HG03025 (cell line): Measurements from ENCODE around the gene SDHC.
"Not testable (repeated sequence)": the region's sequence is repeated elsewhere in the genome, so short reads cannot be mapped to it uniquely, and the experiment has no call there.

ENCODE experiments used
- ATAC-seq: cut with Tn5 transposase; IDR thresholded peaks from one replicate; pipeline ENCODE4 v1.9.1; 2021; ENCODE audit warnings: mild to moderate bottlenecking, moderate library complexity; ENCODE audit not compliant: unreplicated experiment, low FRiP score

SDHC gene

DNA sequence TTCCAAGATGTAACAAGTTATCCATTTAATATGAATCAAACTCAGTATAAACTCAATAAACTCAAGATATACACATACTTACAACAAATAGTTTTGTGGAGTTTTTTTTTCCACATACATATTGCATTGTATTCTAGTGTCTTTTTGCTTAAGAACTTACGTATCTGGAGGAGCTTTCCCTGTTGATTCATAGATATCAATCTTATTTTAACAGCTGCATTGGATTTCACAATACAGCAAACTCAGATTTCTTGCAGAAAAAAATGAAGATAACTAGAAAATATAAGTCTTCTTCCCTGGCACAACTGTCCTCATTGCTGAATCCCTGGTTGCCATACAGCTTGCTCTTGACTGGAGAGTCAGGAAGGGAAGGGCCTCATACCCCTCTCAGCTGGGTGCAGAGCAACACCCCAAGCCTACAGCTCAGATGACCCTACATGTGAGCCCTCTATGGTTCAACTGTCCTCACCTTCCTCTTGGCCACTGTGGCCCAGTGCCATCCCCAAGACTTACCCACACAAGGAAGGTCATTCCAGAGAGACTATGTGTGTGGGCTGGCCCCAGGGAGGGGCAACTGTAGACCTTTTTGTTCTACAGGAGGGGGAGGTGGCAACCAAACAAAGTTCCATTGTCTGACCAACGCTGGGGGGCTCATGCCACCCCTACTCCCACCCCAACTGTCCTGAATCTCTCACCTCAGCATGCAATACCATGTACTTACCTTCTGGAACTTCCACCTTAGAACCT, 6.1 kb upstream of the SDHC start:
- ATAC-seq, result no peak

DNA sequence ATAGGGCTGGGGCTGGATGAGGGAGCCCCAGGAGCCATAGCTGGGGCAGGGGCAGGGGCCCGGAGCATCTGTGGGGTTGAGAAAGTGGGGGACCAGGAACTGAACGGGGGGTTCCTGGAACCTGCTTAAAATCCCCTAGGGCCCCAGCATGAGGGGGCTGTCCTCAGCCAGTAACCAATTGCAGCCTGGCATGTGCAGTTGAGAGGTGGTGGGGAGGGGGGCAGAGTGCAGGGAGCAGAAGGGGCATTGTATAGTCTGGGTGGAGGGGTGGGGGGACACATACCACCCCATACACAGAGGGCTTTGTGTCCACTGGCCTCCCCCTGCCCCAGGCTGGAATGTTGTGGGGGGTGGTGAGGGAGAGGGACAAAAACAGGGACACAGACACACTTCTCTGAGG, 4.3 kb upstream of the SDHC start, which contains the start of gene MPZ:
Gene MPZ, minus strand, starts transcription at position 101 of the 400 bp plus-strand sequence. Its CDS starts 63 bp downstream, at position 38.
- ATAC-seq, result no peak

DNA sequence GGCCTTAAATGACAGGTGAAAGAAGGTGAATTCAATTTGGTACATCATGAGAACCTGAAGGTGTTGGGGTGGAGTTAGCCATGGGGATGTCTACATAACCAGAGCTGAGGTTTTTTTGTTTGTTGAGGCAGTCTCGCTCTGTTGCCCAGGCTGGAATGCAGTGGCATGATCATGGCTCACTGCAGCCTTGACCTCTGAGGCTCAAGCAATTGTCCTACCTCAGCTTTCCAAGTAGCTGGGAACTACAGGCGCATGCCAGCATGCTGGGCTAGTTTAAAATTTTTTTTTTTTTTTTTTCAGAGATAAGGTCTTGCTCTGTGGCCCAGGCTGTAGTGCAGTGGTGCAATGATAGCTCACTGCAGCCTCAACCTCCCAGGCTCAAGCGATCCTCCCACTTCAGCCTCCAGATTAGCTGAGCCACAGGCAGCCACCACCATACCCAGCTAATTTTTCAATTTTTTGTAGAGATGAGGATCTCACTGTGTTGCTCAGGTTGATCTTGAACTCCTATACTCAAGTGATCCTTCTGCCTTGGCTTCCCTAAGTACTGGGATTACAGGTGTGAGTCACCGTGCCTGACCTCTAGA, 2.5 kb upstream of the SDHC start:
- ATAC-seq, result no peak

DNA sequence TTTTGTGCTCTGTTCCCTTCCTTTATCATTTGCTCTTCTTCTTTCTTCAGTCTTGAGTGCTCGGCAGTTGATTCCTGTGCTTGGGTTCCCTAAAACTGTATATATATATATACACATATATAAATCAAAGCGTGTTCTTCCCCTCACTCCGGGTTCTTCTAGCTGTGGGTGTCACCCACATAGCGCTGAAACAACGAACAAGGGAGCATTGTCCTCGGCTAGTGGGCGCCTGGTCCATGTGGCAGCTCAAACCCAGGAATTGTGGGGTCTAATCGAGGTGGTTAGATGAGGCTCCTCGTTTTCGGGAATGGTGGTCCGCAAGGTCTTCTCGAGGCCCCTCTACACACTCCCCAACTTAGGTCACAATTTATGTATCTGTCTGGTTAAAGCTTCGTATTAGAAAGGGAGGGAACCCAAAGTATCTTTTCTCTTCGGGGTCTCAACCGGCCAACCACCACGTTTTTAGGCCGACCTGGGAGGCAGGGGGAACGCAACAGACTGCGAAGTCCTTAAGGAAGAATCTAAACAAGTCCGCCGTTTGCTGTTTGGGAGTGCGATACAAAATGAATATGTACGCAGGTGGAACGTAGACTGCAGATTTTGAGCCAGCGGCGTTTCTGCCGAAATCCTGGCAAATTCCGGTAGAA, 504 bp upstream of the SDHC start:
- ATAC-seq, result no peak

DNA sequence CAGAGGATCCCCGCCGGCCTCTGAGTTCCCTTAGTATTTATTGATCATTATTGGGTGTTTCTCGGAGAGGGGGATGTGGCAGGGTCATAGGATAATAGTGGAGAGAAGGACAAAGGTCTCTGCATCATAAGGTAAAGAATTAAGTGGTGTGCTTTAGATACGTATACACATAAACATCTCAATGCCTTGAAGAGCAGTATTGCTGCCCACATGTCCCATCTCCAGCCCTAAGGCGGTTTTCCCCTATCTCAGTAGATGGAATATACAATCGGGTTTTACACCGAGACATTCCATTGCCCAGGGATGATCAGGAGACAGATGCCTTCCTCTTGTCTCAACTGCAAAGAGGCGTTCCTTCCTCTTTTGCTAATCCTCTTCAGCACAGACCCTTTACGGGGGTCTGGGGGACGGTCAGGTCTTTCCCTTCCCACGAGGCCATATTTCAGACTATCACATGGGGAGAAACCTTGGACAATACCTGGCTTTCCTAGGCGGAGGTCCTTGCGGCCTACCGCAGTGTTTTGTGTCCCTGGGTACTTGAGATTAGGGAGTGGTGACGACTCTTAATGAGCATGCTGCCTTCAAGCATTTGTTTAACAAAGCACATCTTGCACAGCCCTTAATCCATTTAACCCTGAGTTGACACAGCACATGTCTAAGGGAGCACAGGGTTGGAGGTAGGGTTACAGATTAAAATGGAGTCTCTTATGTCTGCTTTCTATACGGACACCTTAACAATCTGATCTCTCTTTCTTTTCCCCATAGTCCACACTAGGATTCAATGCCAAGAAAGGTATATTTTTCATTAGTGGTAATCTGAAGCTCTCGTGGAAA, 1.9 kb downstream of the SDHC start:
- ATAC-seq, result not testable (repeated sequence)

DNA sequence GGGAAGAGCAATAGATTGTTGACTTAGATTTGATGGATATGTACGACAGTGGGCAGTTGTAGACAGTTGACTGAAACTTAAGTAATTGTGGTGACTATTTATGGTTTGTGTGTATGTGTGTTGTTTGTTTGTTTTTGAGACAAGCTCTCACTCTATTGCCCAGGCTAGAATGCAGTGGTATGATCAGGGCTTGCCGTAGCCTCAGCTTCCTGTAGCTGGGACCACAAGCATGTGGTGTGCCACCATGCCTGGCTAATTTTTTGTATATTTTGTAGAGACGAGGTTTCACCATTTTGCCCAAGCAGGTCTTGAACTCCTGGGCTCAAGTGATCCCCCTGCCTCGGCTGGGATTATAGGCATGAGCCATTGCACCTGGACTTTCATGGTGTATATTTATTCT, 9.8 kb downstream of the SDHC start:
- ATAC-seq, result no peak

DNA sequence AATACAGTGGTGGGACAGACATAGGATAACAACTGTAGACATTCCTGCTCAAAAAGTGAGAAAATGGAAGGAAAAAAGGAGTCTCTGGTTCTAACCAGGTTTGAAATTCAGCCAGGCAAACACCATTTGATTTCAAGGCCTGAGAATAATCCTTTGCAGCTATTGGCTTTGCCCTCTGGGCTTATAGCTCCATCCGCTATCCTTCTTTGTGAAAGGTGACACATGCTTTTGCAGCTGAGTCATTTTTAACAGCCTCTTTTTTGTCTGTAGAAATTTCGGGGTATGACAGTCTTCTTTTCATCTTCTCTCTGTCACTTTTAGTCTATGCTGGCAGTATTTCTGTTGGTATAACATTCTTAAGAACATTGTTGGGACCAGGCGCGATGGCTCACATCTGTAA, 16.2 kb downstream of the SDHC start:
- no peak for ATAC-seq

DNA sequence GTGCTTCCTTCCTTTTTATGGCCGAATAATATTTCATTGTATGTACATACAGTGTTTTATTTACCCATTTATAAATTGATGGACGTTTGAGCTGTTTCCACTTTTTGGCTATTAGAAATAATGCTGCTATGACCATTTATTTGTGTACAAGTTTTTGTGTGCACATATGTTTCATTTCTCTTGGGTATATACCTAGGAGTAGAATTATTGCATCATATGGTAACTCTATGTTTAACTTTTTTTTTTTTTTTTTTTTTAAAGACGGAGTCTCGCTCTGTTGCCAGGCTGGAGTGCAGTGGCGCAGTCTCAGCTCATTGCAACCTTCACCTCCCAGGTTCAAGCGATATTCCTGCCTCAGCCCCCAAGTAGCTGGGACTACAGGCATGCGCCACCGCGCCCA, 19.0 kb downstream of the SDHC start:
- ATAC-seq, result no peak

DNA sequence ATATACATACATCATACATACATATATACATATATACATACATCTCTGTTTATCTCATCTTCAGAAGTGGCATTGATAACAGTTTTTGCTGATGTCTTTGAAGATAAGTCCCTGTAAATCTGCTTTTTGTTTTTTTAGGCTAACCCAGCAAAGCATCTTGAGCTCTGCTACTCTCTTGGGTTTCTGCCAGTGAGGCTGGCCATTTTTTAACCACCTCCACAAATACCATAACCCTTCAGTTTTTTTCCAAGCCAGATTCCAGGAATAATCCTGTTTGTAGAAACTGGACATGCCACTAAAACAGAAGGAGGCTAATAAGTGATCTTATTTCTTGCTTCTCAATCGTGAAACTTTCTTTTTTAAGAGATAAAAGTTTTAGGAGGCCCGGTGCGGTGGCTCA, 21.6 kb downstream of the SDHC start:
- no peak for ATAC-seq

DNA sequence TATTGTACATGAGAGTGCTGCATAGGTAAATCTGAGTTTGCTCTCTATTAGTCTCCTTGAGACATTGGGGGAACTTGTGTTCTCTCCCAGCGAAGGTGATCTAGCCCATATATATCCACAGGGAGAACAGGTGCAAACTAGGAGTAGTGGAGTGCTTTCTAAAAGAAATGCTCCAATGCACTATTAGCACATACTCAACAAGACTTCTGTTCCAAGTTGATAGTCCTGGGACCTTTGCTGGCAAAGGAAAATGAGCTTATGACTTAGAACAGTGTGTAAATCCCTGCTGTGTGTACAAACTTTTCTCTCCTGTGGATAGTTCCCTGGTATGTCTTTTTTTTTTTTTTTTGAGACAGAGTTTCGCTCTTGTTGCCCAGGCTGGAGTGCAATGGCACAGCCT, 28.0 kb downstream of the SDHC start:
- no peak for ATAC-seq

DNA sequence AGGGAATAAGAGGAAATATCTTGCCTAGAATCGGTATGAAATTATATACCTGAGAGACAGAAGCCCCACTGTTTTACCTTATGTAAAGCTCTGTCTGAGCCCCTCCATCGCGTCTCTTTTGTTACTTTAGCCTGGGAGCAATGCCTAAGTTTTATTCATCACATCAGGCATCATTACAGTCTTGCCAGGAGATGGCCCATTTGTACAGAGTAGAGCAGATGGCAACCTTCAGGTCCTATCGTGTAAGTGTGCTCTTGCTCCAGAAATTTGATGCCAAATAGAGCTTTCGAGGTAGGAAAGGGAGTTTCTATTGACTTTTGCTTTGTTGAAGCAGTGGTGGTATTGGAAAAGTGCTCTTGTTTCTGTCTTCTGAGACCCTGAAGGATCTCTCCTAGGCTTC, 28.6 kb downstream of the SDHC start:
- no peak for ATAC-seq

DNA sequence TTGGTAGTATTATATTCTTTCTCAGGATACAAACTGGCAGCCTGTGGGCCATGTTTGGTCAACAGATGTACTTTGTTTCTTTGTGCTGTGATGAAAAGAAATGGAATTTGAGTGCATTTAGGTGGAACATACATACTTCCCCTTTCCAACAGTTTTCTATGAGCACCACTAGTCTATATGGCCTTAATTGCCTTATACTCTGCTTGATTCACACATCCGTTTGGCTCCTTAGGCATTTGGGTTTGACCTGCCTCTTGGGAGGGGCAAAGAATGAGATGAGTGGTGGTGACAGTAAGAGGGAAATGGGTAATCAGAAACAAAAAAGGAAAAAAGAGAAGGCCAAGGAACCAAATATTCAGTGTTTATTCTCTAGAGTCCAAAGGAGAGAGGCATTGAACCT, 36.5 kb downstream of the SDHC start:
- ATAC-seq, result no peak

DNA sequence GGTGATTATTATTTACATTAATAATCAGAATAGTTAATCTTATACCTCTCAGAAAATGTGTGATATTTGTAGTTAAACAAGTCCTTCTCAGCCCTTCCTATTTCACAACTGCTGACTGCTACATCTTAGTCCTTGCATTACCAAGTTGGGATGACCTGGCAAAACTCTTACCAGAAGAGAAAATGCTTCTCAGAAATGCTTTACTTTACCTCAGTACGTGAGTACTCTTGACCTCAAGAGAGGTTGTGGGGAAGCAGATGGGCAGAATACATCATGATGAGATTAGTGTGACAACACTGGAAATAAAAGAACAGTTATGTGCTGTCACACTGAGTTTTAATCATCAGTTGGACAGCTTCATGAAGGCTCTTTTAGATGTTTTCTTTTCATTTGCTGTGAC, 37.3 kb downstream of the SDHC start:
- no peak for ATAC-seq

DNA sequence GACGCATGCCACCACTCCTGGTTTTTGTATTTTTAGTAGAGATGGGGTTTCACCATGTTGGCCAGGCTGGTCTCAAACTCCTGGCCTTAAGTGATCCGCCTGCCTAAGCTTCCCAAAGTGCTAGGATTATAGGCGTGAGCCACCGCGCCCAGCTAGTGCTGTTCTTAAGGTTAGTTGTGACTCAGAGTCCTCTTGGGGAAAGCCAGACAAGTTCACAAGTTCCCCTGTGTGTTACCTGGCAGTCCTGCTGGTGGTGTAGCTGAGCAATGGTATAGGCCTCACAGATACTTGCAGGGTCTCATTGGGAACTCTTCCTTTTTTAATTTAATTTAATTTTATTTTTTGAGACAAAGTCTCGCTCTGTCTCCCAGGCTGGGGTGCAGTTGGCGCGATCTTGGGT, 42.9 kb downstream of the SDHC start:
- no peak for ATAC-seq

DNA sequence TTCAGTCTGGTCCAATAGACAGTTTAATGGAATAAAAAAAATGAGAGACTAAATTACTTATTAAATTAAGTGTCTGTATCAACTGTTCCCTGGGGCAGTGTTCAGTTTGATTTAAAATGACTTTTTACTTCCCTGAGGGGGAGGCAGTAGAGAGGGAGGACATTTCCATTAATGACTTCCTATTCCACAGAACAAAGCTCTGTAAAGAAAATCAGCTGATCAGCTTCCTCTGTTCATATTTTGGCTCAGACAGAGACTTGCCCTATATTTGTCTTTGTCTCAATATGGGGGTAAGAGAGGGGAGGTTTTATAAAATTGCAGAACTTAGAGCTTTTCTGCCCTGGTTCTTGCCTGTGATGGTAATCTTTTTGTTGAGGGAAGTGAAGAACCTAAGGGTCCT, 45.1 kb downstream of the SDHC start:
- no peak for ATAC-seq

DNA sequence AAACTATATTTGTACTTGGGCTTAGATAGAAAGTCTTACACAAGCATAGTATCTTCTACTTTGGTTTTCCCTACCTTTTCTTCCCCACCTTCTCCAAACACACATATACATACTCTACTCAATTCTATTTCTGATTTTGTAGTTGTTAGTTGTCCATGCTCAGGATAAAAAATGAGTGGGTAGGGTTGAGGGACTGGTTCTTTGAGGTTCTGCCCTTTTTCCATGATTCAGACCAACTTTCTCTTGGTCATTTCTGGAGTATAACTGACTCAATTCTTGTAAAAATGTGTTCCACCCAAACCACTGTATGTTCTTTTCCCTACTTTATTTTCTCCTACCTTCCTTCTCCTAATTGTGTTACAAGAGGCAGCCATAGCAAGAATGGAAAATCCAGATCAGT, 50.2 kb downstream of the SDHC start:
- no peak for ATAC-seq

DNA sequence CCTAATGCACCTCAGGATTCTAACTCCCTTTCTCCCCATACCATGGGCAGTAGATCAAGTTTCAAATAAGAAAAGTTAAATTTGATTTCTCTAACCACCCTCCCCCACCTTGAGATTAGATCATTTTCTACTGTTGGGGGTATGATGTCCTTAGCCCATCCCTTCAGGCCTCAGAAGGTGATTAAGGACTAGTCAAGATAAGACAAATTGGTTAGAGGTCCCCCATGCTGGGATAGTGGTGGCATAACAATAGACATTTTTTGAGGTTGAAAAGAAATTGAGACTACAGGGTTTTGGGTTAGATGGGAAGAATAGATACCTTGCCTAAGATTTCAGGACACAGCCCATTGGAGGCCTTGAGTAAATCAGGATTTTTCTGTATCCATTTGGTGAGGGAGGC, 51.0 kb downstream of the SDHC start:
- no peak for ATAC-seq

DNA sequence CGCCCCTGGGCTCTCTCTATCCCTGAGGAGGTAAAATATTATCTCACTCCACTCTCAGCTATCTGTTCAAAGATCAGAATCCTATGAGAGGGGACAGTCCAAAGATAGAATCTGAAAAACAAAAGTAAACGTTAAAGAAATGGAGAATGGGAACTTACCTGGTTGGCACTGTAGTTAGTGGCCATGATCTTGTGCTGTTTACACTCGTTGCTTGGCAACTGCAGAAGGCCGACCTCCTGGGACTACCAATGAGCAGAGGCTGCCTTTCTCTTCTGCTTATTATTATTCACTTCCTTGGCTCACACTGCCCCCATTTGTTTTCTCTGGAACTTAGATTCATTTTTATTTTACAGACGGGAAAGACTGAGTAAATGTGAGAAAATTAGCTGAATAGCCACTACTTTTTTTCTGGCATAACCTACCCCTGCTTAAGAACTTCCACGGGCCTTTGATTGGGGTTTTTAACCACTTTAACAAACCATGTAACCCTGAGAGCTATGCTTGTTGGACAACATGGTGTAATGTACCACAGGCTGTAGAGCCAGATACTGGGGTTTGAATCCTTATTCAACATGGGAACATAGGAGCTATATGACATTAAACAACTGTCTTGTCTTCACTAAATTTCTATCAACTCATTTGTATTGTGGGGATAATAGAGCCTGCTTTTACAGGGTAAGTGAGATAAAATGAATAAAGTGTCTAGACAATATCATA, 53.7 kb downstream of the SDHC start, which contains the start of gene CFAP126:
Gene CFAP126, minus strand, starts transcription at position 193 of the 717 bp plus-strand sequence. Its CDS starts 8 bp downstream, at position 185.
- no peak for ATAC-seq

DNA sequence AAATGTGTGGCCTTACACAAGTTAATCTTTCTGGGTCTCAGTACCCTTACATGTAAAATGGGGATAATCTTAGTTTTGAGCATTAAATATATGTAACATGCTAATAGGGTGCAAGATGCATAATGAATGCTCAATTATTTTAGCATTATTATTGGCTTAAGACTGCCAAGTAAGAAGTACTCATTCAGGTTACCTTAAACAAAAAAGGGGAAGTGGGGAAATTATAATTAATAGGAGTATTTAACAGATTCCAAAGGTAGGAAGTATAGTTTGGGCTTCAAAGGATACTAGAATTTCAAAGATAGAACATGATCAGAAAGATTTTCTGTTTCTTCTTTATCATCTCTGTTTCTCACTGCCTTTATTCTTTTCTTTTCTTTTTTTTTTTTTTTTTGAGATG, 59.3 kb downstream of the SDHC start:
- ATAC-seq, result no peak

DNA sequence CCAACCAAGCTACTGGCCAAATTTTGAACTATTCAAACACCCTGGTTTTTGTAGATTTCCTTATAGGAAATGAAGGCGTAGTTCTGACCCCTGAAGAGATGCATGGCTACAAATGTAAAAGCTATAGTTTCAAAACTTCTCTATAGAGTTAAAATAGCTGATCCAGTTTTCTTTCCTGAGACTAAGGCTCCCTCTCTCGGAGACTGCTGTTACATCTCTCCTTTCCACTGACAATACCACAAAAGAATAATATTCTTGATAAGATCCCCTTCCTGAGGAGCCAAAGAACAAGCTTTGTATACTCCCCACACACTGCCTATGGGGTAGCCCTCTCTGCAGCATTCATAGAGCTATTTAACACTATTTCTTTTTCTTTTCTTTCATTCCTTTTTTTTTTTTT, 60.2 kb downstream of the SDHC start:
- ATAC-seq, result no peak
